Ovary (tissue), 9 donors: ENCODE data around the gene HNRNPC. TPM values are rescaled to one million over a fixed set of nuclear protein-coding genes. Genes with fewer than 3 reads are reported as not detected.

Experiments used
- DNase-seq, 5 donors: peaks; one replicate each; pipeline ENCODE4 v3.0.0-alpha.2; 2019 to 2020
- H3K27ac ChIP-seq, 2 donors: fragments of 200-600 bp; one replicate each; pipeline versions ENCODE4 v1.5.1 to v1.8.0; 2019 to 2022
- H3K27me3 ChIP-seq: fragments of 200-600 bp; one replicate; pipeline ENCODE4 v1.8.0; 2022
- H3K36me3 ChIP-seq: fragments of 200-600 bp; sonication (generic); one replicate; pipeline ENCODE4 v1.5.1; 2019
- H3K4me1 ChIP-seq: one replicate; pipeline ENCODE4 v1.8.1; 2013; ENCODE audit warnings: mild to moderate bottlenecking, moderate library complexity; ENCODE audit not compliant: insufficient read depth
- H3K4me3 ChIP-seq: fragments of 200-600 bp; sonication (generic); one replicate; pipeline ENCODE4 v1.5.1; 2017
- H3K9me3 ChIP-seq, 2 donors: fragments of 200-600 bp in 1 of 2; sonication (generic) in 1 of 2; one replicate each; pipeline versions ENCODE4 v1.5.1 to v1.8.1; 2013 to 2019; ENCODE audit warnings: mild to moderate bottlenecking in 1 of 2, moderate library complexity in 1 of 2
- CTCF ChIP-seq, 3 donors: fragments of 450-650 bp in 2 of 3; fragments of 200-600 bp in 1 of 3; IDR thresholded peaks; one replicate each; pipeline versions ENCODE4 v1.5.1 to v1.8.0; 2016 to 2022; ENCODE audit warnings: antibody characterized with exemption in 3 of 3, mild to moderate bottlenecking in 1 of 3
- EP300 ChIP-seq: sonication (generic); formaldehyde crosslinking; IDR thresholded peaks from one replicate; pipeline ENCODE4 v1.6.1; 2017; ENCODE audit warnings: antibody characterized with exemption
- POLR2A ChIP-seq: fragments of 450-650 bp; IDR thresholded peaks from one replicate; pipeline ENCODE4 v1.6.1; 2017; ENCODE audit warnings: antibody characterized with exemption, mild to moderate bottlenecking, moderate library complexity
- WGBS, 3 donors: extraction: QIAGEN DNeasy Blood & Tissue Kit in 1 of 3; methylation state at CpG; one replicate each; pipeline versions ENCODE4 v1.1.5 to v1.1.7; 2013 to 2017; 5-methylcytosine and 5-hydroxymethylcytosine counted together
- intact Hi-C, 4 donors: fragments of 100-400 bp; cut with DNase I; formaldehyde crosslinking; loops; one replicate each; pipeline versions ENCODE4 v1.11.0 to v1.15.1; 2022 to 2023
- polyA plus RNA-seq, 2 donors: library from polyadenylated mRNA; stranded (reverse); fragments of 200-250 nt in 1 of 2; fragments of 350-450 nt in 1 of 2; fragmentation: Illumina TruSeq in 1 of 2; extraction: RNeasy Lipid Tissue Mini Kit (QIAGEN cat#74804) in 1 of 2; gene quantifications; one replicate each; pipeline ENCODE4 v1.2.3, GENCODE V29; 2013 to 2014
- total RNA-seq, 7 donors: library from RNA; depleted of rRNA in 2 of 7; stranded (reverse); fragments of >200 nt in 2 of 7; fragmentation: NEBNext Ultra II Directional in 3 of 7; extraction: Animal tissue kit (Norgen Biotek cat#: 25700) in 3 of 7; gene quantifications; one replicate each; pipeline versions ENCODE4 v1.1.0 to v1.2.4, GENCODE V29; 2016 to 2023
- donor health status: DM: no; HTN: no; CAD: no; lungs with moderate emphysema.
- donor health status: DM: no; HTN: no; CAD: no.
- donor health status: Bipolar disorder and iron deficiency.
- donor health status: DM: yes; HTN: yes; CAD: no.
- donor health status: DM: no; HTN: no; CAD: no.
- donor health status: DM: yes; HTN: yes; CAD: no.

The HNRNPC gene
- total and polyA plus RNA-seq, 9 donors: 427 to 913 (median 526) TPM

GRCh38 chr14:21209185-21209584 is 60.1 kb downstream of the HNRNPC start:
- no peaks in the 10 kb centered on the region for H3K27me3 ChIP-seq
- TF ChIP-seq EP300: no peak
- TF ChIP-seq CTCF (IDR thresholded peaks at IDR 0.05): no peak
- no peak for TF ChIP-seq POLR2A
- intact Hi-C loops: no loop called here
- H3K4me3 ChIP-seq: no peak overlapping the region
- no peaks in the 10 kb centered on the region for H3K9me3 ChIP-seq
- no peaks in the 10 kb centered on the region for H3K4me1 ChIP-seq
- 74 to 90% (median 83%) methylated on average over 1 of the region's 1 CpG for WGBS, 3 donors
- no peaks in the 10 kb centered on the region for H3K36me3 ChIP-seq
- no peak overlapping the region for H3K27ac ChIP-seq
- DNase-seq: no peak

GRCh38 chr14:21208554-21208953 is 60.7 kb downstream of the HNRNPC start:
- TF ChIP-seq CTCF (IDR thresholded peaks at IDR 0.05) (no peak), POLR2A (no peak), EP300 (no peak)
- intact Hi-C loops: no loop called here
- H3K4me3 ChIP-seq: no peak overlapping the region
- no peaks in the 10 kb centered on the region for H3K9me3 ChIP-seq
- H3K27me3 ChIP-seq: no peaks in the 10 kb centered on the region
- no peaks in the 10 kb centered on the region for H3K4me1 ChIP-seq
- no peak for DNase-seq
- no peak overlapping the region for H3K27ac ChIP-seq
- WGBS, 3 donors: 95 to 97% (median 95%) methylated on average over 4 of the region's 4 CpGs
- no peaks in the 10 kb centered on the region for H3K36me3 ChIP-seq

- no peaks in the 10 kb centered on the region for H3K36me3 ChIP-seq
- intact Hi-C loops: no loop called here
- TF ChIP-seq EP300 (no peak), POLR2A (no peak), CTCF (IDR thresholded peaks at IDR 0.05) (no peak)
- no peak for DNase-seq
- H3K9me3 ChIP-seq: no peaks in the 10 kb centered on the region
- H3K27ac ChIP-seq: no peak overlapping the region
- WGBS, 3 donors: 95 to 97% (median 96%) methylated on average over 4 of the region's 4 CpGs
- H3K27me3 ChIP-seq: no peaks in the 10 kb centered on the region
- H3K4me1 ChIP-seq: no peaks in the 10 kb centered on the region
- no peak overlapping the region for H3K4me3 ChIP-seq
These were observed 62.2 kb downstream of the HNRNPC start for GRCh38 chr14:21206753-21207684.

GRCh38 chr14:21205678-21206581 is 63.3 kb downstream of the HNRNPC start:
- H3K9me3 ChIP-seq: no peaks in the 10 kb centered on the region
- H3K36me3 ChIP-seq: no peaks in the 10 kb centered on the region
- H3K4me1 ChIP-seq: no peaks in the 10 kb centered on the region
- DNase-seq: no peak
- H3K27ac ChIP-seq: no peak overlapping the region
- H3K4me3 ChIP-seq: no peak overlapping the region
- TF ChIP-seq CTCF (IDR thresholded peaks at IDR 0.05): no peak
- no peak for TF ChIP-seq EP300
- TF ChIP-seq POLR2A: no peak
- intact Hi-C loops: no loop called here
- H3K27me3 ChIP-seq: no peaks in the 10 kb centered on the region
- 82 to 88% (median 85%) methylated on average over 12 of the region's 12 CpGs for WGBS, 3 donors
